Fibroblast of villous mesenchyme (primary cell): ENCODE results near the gene DEPDC5. TPM values are rescaled to one million over a fixed set of nuclear protein-coding genes. Genes with fewer than 3 reads are reported as not detected.

ENCODE experiments used
- DNase-seq: peaks from one replicate; pipeline ENCODE4 v3.0.0-alpha.2; 2010; ENCODE audit warnings: low read depth
- H3K4me3 ChIP-seq: 2 replicates; pipeline ENCODE4 v1.5.1; 2011; ENCODE audit warnings: low read depth, mild to moderate bottlenecking, low read length
- total RNA-seq: library from RNA; depleted of rRNA; stranded (reverse); fragments of >200 nt; gene quantifications from 2 replicates; pipeline ENCODE4 v1.2.3, GENCODE V29; 2012
- TF ChIP-seq, protein P1 (sequence below): IDR thresholded peaks from 2 replicates; pipeline ENCODE4 v1.5.1; 2012; ENCODE audit warnings: low read depth, mild to moderate bottlenecking, low read length; ENCODE audit not compliant: insufficient read depth

DEPDC5 gene
- total RNA-seq, 1 donor = 13.0 TPM

DNA sequence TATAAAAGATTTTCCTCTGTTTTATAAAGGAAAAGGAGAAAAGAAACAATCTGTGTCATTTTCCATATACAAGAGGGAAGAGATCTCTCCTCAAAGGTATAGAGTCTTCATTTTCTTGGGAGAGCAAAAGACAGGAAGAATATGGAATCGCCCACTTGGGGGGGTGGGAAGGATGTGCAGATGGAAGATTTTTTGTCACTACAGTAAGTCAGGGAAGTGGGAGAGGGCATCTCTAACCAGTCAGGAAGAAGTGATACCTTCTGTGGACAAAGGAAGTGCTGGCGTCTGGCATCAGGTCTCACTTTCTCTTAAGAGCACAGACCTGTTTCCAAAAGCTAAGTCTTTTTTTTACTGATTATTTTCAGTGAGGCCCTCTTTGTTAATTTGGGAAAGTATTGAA lies 5.3 kb upstream of the DEPDC5 start:
- H3K4me3 ChIP-seq = peak overlapping the region; percentile 67
- DNase-seq = no peak
- TF ChIP-seq, protein P1, sequence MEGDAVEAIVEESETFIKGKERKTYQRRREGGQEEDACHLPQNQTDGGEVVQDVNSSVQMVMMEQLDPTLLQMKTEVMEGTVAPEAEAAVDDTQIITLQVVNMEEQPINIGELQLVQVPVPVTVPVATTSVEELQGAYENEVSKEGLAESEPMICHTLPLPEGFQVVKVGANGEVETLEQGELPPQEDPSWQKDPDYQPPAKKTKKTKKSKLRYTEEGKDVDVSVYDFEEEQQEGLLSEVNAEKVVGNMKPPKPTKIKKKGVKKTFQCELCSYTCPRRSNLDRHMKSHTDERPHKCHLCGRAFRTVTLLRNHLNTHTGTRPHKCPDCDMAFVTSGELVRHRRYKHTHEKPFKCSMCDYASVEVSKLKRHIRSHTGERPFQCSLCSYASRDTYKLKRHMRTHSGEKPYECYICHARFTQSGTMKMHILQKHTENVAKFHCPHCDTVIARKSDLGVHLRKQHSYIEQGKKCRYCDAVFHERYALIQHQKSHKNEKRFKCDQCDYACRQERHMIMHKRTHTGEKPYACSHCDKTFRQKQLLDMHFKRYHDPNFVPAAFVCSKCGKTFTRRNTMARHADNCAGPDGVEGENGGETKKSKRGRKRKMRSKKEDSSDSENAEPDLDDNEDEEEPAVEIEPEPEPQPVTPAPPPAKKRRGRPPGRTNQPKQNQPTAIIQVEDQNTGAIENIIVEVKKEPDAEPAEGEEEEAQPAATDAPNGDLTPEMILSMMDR = no peak

DNA sequence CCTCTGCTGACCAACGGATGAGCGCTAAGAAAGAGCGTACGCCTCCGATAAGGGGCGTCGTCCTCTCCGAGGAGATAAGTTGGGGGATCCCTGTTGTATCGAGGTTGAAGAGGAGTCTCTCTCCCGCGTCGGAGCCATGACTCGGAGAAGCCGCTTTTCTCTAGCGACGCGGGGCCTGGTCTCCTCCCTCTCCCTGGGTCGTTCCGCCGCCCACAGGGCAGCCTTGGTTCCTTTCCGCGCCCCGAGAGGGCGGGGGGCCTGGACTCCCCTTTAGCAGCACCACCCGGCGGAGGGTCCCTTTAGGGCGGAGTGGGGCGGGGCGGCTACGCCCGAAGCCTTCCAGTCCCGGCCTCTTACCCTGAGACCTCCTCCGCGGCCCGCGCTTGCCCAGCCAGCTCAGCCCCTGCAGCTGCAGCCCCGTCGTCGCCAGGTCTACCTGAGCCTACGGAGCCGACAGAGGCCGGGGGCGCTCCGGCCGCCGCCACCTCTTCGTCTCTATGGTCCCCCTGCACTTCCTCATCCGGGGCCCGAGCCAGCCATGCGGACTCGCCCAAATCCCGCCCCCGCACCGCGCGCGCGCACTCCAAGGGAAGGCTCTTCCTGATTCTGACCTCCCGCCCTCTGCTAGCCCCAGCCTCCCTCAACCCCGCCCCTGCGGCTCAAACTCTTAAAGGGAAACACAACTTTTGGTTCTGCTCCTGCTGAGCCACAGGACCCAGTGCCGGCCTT lies 4.0 kb upstream of the DEPDC5 start, which contains the start of gene PRR14L:
PRR14L (minus strand) TSS at position 497 of the 729 bp plus-strand sequence. CDS start 11,272 bp downstream, outside the sequence.
- DNase-seq = peak; percentile 95
- TF ChIP-seq, protein P1 = peak; percentile 15
- H3K4me3 ChIP-seq = peak within 1 kb of the TSS; percentile 67

DNA sequence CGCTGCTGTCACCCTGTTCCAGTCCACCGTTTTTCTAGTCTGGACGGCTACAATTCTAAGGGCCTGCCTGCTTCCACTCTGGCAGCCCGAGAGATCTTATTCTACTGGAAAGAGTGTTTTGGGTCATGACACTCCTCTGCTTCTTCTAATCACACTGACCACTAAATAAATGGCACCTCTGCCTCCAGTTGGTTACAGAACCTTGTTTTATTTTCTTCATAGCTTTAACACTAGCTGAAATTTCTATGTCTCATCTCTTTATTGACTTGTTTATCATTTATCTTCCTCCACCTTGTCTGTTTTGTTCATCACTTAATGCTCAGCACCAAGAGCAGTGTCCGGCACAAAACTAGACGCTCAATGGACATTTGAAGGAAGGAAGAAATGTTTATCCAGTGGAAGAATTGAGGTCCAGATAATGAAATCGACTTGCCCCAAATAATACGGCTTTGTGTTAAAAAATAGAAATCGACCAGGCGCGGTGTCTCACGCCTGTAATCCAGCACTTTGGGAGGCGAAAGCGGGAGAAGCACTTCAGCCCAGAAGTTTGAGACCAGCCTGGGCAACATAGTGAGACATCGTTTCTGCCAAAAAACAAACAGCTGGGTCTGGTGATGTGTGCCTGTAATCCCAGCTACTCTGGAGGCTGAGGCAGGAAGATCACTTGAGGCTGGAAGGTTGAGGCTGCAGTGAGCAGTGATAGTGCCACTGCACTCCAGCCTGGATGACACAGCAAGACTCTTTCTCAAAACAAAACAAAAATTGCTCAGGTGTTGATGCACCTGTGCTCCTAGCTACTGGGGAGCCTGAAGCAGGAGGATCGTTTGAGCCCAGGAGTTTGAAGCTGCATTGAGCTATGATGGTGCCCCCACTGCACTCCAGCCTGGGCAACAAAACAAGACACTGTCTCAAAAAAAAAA lies 3.2 kb upstream of the DEPDC5 start:
- peak overlapping the region; percentile 67 for H3K4me3 ChIP-seq

DNA sequence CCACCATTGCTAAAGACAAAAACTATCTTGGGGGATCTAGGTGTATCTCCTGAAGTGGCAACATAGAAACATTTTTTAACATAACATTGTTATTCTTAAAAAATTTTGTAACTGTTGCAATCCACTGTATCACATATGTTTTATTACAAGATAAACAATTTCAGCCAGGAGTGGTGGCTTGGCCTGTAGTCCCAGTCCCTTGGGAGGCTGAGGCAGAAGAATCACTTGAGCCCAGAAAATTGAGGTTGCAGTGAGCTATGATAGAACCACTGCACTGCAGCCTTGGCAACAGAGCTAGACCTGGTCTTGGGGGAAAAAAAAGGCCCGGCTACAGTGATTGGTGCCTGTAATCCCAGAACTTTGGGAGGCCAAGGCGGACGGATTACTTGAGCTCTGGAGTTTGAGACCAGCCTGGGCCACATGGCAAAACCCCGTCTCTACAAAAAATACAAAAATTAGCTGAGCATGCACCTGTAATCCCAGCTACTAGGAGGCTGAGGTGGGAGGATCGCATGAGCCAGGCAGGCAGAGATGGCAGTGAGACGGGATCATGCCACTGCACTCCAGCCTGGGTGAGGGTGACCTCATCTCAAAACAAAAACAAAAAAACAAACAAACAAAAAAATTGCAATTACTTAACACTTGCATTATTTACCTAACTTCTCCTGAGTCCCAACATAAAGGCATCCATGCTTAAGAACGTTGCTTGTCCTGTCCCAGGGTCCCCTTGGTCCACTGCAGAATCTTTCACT lies 1.5 kb upstream of the DEPDC5 start:
- H3K4me3 ChIP-seq = no peak overlapping the region
- TF ChIP-seq, protein P1 = no peak
- DNase-seq = no peak

More for the DNA sequence above, 3.2 kb upstream of the DEPDC5 start:
- TF ChIP-seq, protein P1 = no peak
- no peak for DNase-seq

DNA sequence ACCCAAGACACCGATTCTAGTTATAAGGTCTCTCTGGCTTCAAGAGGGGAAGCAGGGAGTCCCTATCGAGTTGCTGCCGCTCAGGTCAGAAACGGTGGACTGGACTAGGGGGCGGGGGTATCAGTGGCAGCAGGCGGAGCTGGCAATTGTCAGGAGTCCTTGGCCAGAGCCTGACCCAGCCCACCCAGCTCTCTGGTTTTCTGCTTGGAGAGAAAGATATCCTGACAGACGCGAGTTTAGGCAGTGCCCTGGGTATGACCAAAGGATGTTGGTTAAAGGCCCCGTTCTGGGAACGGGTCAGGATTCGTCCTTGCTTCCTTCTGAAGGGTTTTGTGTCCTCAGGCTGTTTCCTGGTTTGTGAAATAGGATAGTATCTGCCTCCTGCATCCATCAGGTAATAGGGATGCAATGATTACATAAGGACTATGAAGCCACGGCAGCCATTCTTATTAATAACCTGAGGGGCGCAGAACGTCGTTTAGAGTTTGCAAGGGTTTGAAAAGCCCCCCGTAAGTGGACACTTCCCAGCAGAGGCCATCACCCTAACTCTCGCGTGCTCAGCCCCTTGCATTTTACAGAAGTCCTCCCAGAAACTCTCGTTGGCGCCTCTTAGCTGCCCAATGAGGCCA lies 700 bp upstream of the DEPDC5 start:
- peak; percentile 22 for DNase-seq
- peak overlapping the region; percentile 74 for H3K4me3 ChIP-seq
- TF ChIP-seq, protein P1 = no peak

DNA sequence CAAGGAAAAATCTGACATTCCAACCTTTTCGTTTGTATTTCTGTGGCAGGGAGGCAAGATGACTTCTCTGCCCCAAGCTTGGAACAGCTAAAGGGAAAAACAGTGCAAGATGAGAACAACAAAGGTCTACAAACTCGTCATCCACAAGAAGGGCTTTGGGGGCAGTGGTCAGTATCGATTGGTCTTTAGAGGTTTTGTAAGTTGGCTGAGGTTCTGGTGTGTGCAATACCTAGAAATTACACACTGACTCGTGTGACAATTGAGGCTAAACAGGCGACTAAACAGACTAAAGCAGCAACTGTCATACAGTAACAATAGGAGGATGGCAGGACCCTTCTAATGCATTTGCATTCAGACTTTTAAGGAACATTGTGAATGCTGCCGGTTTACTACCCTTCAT lies 994 bp downstream of the DEPDC5 start:
- DNase-seq = no peak
- TF ChIP-seq, protein P1 = no peak
- peak overlapping the region; percentile 74 for H3K4me3 ChIP-seq
